GM12872 (cell line): ENCODE results near the gene MBNL2.

Experiments
- TF ChIP-seq, protein P1 (sequence below): IDR thresholded peaks from 3 replicates; pipeline ENCODE4 v1.5.1; 2011; ENCODE audit warnings: low read depth, mild to moderate bottlenecking, low read length, moderate library complexity; ENCODE audit not compliant: insufficient read depth

MBNL2 gene

GRCh38 chr13:97249796-97250495, 27.8 kb downstream of the MBNL2 start:
- TF ChIP-seq, protein P1, sequence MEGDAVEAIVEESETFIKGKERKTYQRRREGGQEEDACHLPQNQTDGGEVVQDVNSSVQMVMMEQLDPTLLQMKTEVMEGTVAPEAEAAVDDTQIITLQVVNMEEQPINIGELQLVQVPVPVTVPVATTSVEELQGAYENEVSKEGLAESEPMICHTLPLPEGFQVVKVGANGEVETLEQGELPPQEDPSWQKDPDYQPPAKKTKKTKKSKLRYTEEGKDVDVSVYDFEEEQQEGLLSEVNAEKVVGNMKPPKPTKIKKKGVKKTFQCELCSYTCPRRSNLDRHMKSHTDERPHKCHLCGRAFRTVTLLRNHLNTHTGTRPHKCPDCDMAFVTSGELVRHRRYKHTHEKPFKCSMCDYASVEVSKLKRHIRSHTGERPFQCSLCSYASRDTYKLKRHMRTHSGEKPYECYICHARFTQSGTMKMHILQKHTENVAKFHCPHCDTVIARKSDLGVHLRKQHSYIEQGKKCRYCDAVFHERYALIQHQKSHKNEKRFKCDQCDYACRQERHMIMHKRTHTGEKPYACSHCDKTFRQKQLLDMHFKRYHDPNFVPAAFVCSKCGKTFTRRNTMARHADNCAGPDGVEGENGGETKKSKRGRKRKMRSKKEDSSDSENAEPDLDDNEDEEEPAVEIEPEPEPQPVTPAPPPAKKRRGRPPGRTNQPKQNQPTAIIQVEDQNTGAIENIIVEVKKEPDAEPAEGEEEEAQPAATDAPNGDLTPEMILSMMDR, result no peak

DNA sequence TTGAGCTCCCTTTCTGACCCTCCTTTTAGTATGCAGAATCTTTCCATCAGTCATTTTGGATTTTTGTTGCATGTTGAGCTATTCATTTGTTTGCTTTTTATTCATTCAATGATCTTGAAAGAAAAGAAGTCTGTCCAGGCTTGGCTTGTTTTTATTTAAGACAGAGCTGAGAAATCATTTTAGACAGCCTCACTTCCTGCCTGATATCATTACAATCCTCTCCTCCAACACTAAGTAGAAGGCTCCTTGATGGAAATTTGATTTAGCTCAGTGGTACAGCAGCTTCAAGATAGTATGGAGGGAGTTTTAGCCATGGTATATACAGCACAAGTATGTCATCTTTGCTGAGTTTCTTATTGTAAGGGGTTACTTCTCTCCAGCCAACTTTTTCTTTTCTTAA, 28.4 kb downstream of the MBNL2 start:
- TF ChIP-seq, protein P1, result no peak

- TF ChIP-seq, protein P1, result no peak
Measured at GRCh38 chr13:97252735-97253134, 30.6 kb downstream of the MBNL2 start.

GRCh38 chr13:97253581-97254293, 31.6 kb downstream of the MBNL2 start:
- TF ChIP-seq, protein P1, result no peak

- TF ChIP-seq, protein P1, result no peak
Measured at GRCh38 chr13:97254816-97255215, 32.7 kb downstream of the MBNL2 start.

DNA sequence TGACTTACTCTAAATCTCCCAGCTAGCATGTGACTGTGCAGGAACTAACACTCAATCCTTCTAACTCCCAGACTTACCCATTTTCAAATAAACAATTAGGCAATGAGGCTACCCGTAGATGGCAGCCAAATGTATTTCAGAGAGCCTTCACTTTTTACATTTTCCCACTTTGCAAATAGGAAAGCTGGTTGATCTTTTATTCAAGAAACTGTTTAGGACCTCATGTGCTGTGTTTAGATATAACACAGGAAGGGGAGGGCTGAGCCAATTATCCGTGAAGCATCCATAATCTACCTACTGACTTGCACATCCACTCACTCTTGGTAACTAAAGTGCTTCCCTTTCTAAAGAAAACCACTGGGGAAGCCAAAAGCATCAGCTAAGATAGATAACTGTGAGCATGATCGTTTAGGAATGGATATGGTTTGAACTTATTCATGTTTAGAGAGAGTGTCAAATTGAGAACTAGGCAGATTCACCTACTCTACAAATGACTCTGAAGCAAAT, 33.4 kb downstream of the MBNL2 start:
- TF ChIP-seq, protein P1, result no peak

DNA sequence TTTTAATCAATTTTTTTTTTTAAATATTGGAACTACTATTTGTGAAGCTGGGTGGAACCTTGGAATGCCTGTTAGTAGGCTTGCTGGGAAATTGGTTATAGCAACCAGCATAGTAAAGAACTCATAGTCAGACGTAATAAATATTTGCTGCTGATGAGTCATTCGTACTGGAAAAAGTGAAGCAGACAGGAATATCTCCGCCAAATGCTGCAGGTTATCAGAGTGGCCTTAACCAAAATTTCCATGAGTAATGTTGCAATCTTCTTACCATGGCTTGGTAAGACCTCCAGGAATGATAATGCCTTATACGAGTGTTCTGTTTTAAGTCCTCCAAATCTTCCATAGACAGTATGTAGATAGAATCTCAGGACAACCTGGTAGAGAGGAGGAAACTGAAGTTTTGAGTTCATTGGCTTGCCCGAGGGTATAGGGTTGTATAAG, 34.2 kb downstream of the MBNL2 start:
- TF ChIP-seq, protein P1, result no peak
